Anterior cingulate cortex (tissue), 58 donors: ENCODE results near the gene MBNL1.
A peak's percentile ranks its signal among the peaks of the same experiment; 100 is the strongest.
"Not testable (repeated sequence)": the region's sequence is repeated elsewhere in the genome, so short reads cannot be mapped to it uniquely, and the experiment has no call there.

Experiments
- DNase-seq, 58 donors: peaks; one replicate each; lab custom pipeline; 2025; lab: John Stamatoyannopoulos, UW

Gene MBNL1

GRCh38 chr3:152430223-152431002 is 161.7 kb downstream of the MBNL1 start:
- DNase-seq: no peak

- DNase-seq: no peak
Measured at GRCh38 chr3:152434142-152434541, 165.4 kb downstream of the MBNL1 start.

GRCh38 chr3:152435210-152435609 is 166.5 kb downstream of the MBNL1 start:
- not testable (repeated sequence) for DNase-seq

GRCh38 chr3:152436707-152437590 is 168.2 kb downstream of the MBNL1 start:
- DNase-seq: no peak

GRCh38 chr3:152438181-152438580 is 169.5 kb downstream of the MBNL1 start:
- no peak for DNase-seq

- DNase-seq: no peak
Measured at GRCh38 chr3:152438706-152439105, 170.0 kb downstream of the MBNL1 start.

- not testable (repeated sequence) for DNase-seq
Measured at GRCh38 chr3:152440243-152440642, 171.5 kb downstream of the MBNL1 start.

- no peak for DNase-seq
Measured at GRCh38 chr3:152443212-152444023, 174.7 kb downstream of the MBNL1 start.

GRCh38 chr3:152444029-152444641 is 175.4 kb downstream of the MBNL1 start:
- DNase-seq: peak in 1 of 58 donors; percentile 69

GRCh38 chr3:152445212-152445611 is 176.5 kb downstream of the MBNL1 start:
- DNase-seq: no peak

- DNase-seq: peak in 2 of 58 donors; percentile 30
Measured at GRCh38 chr3:152446495-152446894, 177.8 kb downstream of the MBNL1 start.

GRCh38 chr3:152447511-152447910 is 178.8 kb downstream of the MBNL1 start:
- DNase-seq: no peak

GRCh38 chr3:152448091-152448490 is 179.4 kb downstream of the MBNL1 start:
- DNase-seq: no peak

- DNase-seq: no peak
Measured at GRCh38 chr3:152452318-152452717, 183.6 kb downstream of the MBNL1 start.

- peak in 1 of 58 donors; percentile 25 for DNase-seq
Measured at GRCh38 chr3:152454076-152454875, 185.5 kb downstream of the MBNL1 start.

GRCh38 chr3:152455989-152456388 is 187.3 kb downstream of the MBNL1 start:
- no peak for DNase-seq

- DNase-seq: no peak
Measured at GRCh38 chr3:152457500-152458375, 189.0 kb downstream of the MBNL1 start.

- no peak for DNase-seq
Measured at GRCh38 chr3:152458376-152459117, 189.8 kb downstream of the MBNL1 start.
